HepG2 (cell line): ENCODE data around the gene OFD1. TPM values are rescaled to one million over a fixed set of nuclear protein-coding genes. Genes with fewer than 3 reads are reported as not detected.

Experiments
- ATAC-seq: fragments of 200-7000 bp; cut with Tn5 transposase; 3 replicates; pipeline ENCODE4 v1.9.1; 2020; ENCODE audit warnings: mild to moderate bottlenecking, moderate library complexity
- BruUV-seq: library from RNA; stranded (reverse); fragments of 400-500 nt; replicated peaks from 2 replicates; lab custom pipeline; 2021; lab: Mats Ljungman, UMichigan
- CTCF ChIA-PET: fragments of 300-600 bp; formaldehyde crosslinking; extraction: SDS; loops from one replicate; lab custom pipeline; 2021; ENCODE audit warnings: low total read pairs, inconsistent platforms, low intra/inter-chr PET ratio; lab: Yijun Ruan, JAX
- POLR2A ChIA-PET: fragments of 350-600 bp; sonication (Branson Sonifier 250); formaldehyde crosslinking; loops from one replicate; lab custom pipeline; 2020; ENCODE audit warnings: antibody characterized with exemption, inconsistent platforms; lab: Yijun Ruan, JAX
- DNase-seq: peaks from one replicate; pipeline ENCODE4 v3.0.0-alpha.2; 2015; ENCODE audit warnings: low spot score
- FAIRE-seq: peaks from 3 replicates; lab custom pipeline; 2011; peaks lifted over from hg19 to GRCh38; lab: Jason Lieb, UNC
- H2AFZ ChIP-seq: one replicate; pipeline ENCODE4 v1.6.1; 2011; ENCODE audit warnings: low read length, inconsistent platforms
- H3K27ac ChIP-seq: fragments of 300-600 bp; 3 replicates; pipeline ENCODE4 v1.8.0; 2011; ENCODE audit warnings: mixed run types, mild to moderate bottlenecking, mixed read lengths, low read length, inconsistent platforms; ENCODE audit not compliant: insufficient read depth; ENCODE audit errors: extremely low read length
- H3K27me3 ChIP-seq, 2 experiments: fragments of 200-600 bp in 1 of 2; 2 replicates in 1 of 2; 3 replicates in 1 of 2; pipeline versions ENCODE4 v1.6.0 to v1.8.0; 2011; ENCODE audit warnings: low read length in 2 of 2, mild to moderate bottlenecking in 2 of 2, moderate library complexity in 2 of 2, inconsistent platforms in 1 of 2; ENCODE audit not compliant: insufficient read depth in 2 of 2, control insufficient read depth in 1 of 2
- H3K36me3 ChIP-seq, 2 experiments: fragments of 200-600 bp in 1 of 2; replicated peaks in 1 of 2; 2 replicates in 1 of 2; 3 replicates in 1 of 2; pipeline versions ENCODE4 v1.5.1 to v1.8.0; 2011; ENCODE audit warnings: low read length in 2 of 2, inconsistent platforms in 1 of 2; ENCODE audit not compliant: insufficient read depth in 2 of 2, control insufficient read depth in 1 of 2
- H3K4me1 ChIP-seq: 2 replicates; pipeline ENCODE4 v1.5.1; 2012; ENCODE audit warnings: low read length, inconsistent platforms; ENCODE audit not compliant: insufficient read depth
- H3K4me2 ChIP-seq: 2 replicates; pipeline ENCODE4 v1.6.0; 2011; ENCODE audit warnings: low read depth, low read length, inconsistent platforms
- H3K4me3 ChIP-seq, 3 experiments: fragments of 200-600 bp in 1 of 3; sonication (generic), shearing (Covaris generic) in 1 of 3; replicated peaks in 1 of 3; 2 replicates each; pipeline ENCODE4 v1.5.1; 2011 to 2016; ENCODE audit warnings: low read length in 3 of 3, inconsistent platforms in 2 of 3, low read depth in 2 of 3, mild to moderate bottlenecking in 2 of 3, control low read depth in 1 of 3, mixed read lengths in 1 of 3; ENCODE audit not compliant: insufficient read depth in 1 of 3
- H3K79me2 ChIP-seq: one replicate; pipeline ENCODE4 v1.6.1; 2011; ENCODE audit warnings: low read length, inconsistent platforms; ENCODE audit not compliant: insufficient read depth
- H3K9ac ChIP-seq: 2 replicates; pipeline ENCODE4 v1.6.0; 2011; ENCODE audit warnings: mild to moderate bottlenecking, low read depth, low read length, inconsistent platforms; ENCODE audit not compliant: insufficient read depth
- H3K9me3 ChIP-seq: 2 replicates; pipeline ENCODE4 v1.5.1; 2012; ENCODE audit warnings: mild to moderate bottlenecking, low read length
- H4K20me1 ChIP-seq: 2 replicates; pipeline ENCODE4 v1.6.0; 2011; ENCODE audit warnings: inconsistent platforms, mild to moderate bottlenecking, low read length, moderate library complexity; ENCODE audit not compliant: insufficient read depth
- NKX3-1 ChIP-seq: sonication (generic); formaldehyde crosslinking; IDR thresholded peaks from 2 replicates; pipeline ENCODE4 v1.5.0; 2020; ENCODE audit warnings: missing genetic modification reagents
- SMARCC2 ChIP-seq: fragments of 450-650 bp; IDR thresholded peaks from 2 replicates; pipeline ENCODE4 v1.6.1; 2017; ENCODE audit warnings: antibody characterized with exemption, mild to moderate bottlenecking
- ZNF256 ChIP-seq: sonication (generic); formaldehyde crosslinking; conservative IDR thresholded peaks from 2 replicates; pipeline ENCODE4 v1.4.0; 2020; ENCODE audit warnings: missing genetic modification reagents
- WGBS: methylation state at CpG from one replicate; pipeline ENCODE4 v1.1.6; 2017; ENCODE audit warnings: low lambda C conversion rate; 5-methylcytosine and 5-hydroxymethylcytosine counted together
- in situ Hi-C: cut with HindIII; loops from 2 replicates; pipeline ENCODE4 v1.10.0; 2017; ENCODE audit warnings: low pct_unique_long_range_greater_than_20kb; ENCODE audit not compliant: extremely low pct_ligation_motif_present
- intact Hi-C: fragments of 100-400 bp; cut with micrococcal nuclease; formaldehyde crosslinking; loops from one replicate; pipeline ENCODE4 v1.10.0; 2022; ENCODE audit not compliant: unreplicated experiment
- polyA plus RNA-seq, 8 experiments: library from polyadenylated mRNA; depleted of rRNA in 3 of 8; stranded (reverse) in 7 of 8; unstranded in 1 of 8; fragments of >200 nt; fragmentation: Illumina TruSeq in 4 of 8; extraction: Trizol in 4 of 8; gene quantifications; 2 replicates each; pipeline versions ENCODE4 v1.2.1 to v1.2.3, GENCODE V29; 2011 to 2016; ENCODE audit warnings: low read depth in 4 of 8, missing spikeins in 1 of 8, mixed read lengths in 1 of 8; ENCODE audit not compliant: insufficient read depth in 1 of 8
- total RNA-seq, 5 experiments: library from RNA; depleted of rRNA; stranded (reverse); fragments of >200 nt; fragmentation: Illumina TruSeq; extraction: Trizol; gene quantifications; 2 replicates each; pipeline ENCODE4 v1.2.3, GENCODE V29; 2016; ENCODE audit warnings: low read depth in 1 of 5
- TF ChIP-seq, protein P1 (sequence below): sonication (generic); formaldehyde crosslinking; IDR thresholded peaks from 2 replicates; pipeline ENCODE4 v1.4.0; 2020; ENCODE audit warnings: missing genetic modification reagents

OFD1 gene
- total and polyA plus RNA-seq, 2 of the 13 experiments (the other 11 are each of a cell fraction or from before 2014, with no cell fraction given) = 14.9 to 16.4 TPM

DNA sequence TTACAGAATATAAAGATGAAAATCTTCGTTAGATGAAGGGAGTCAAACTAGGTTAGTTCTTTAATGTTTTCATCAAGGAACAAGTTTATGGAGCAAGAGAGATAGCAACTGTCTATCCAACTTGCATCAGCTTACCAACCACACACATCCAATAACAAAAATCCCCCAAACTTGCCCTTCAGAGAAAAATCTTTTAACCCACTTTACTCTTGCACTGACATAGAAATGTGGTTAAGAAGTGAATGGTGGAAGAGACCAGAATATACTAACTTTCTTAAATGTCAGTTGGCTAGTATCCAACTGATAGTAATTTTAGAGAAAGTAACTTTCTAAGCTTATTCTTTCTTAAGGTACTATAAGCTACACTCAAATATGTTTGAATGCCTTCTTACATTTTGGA is 47.3 kb upstream of the OFD1 start:
- Histone ChIP-seq H4K20me1 (0 out of 2 replicates have a peak, but pooled peaks cover under 1% of the 10 kb centered on the region), H3K4me1 (peaks cover 19% of the 10 kb centered on the region), H3K4me3 (no peak overlapping the region), H3K4me2 (no peak overlapping the region), H3K9me3 (no peaks in the 10 kb centered on the region), H3K27ac (no peak overlapping the region), H3K27me3 (no peaks in the 10 kb centered on the region), H3K9ac (no peak overlapping the region), H2AFZ (no peak overlapping the region), H3K36me3 (no peaks in the 10 kb centered on the region), H3K79me2 (peaks cover 25% of the 10 kb centered on the region)
- no peak for DNase-seq
- BruUV-seq = no TSS peak
- FAIRE-seq = no peak
- 41% methylated on average over 1 of the region's 1 CpG for WGBS
- ChIA-PET CTCF (no interaction called here), POLR2A (no interaction called here)
- no peak for ATAC-seq
- intact Hi-C loops = no loop called here
- in situ Hi-C loops = no loop called here
- TF ChIP-seq SMARCC2 = no peak

- Histone ChIP-seq H3K27me3 (no peaks in the 10 kb centered on the region), H4K20me1 (0 out of 2 replicates have a peak, but pooled peaks cover 3% of the 10 kb centered on the region), H3K9me3 (no peaks in the 10 kb centered on the region), H3K36me3 (no peaks in the 10 kb centered on the region), H2AFZ (peak overlapping the region; percentile 83), H3K4me3 (peak overlapping the region; percentile 68 to 88 (median 80)), H3K4me1 (peaks cover 31% of the 10 kb centered on the region), H3K79me2 (peaks cover 38% of the 10 kb centered on the region), H3K4me2 (peak overlapping the region; percentile 73), H3K9ac (peak overlapping the region; percentile 83), H3K27ac (no peak overlapping the region)
- no peak for FAIRE-seq
- WGBS = 2% methylated on average over 13 of the region's 13 CpGs
- ChIA-PET POLR2A (interaction anchor here (0.6 to 1.1 kb wide), 5 partner anchors 14 to 46 kb away, joined by 3 to 11 read pairs (median 4); partner anchors contain the start of genes OFD1 and TRAPPC2), CTCF (no interaction called here)
- in situ Hi-C loops (no loop called here), intact Hi-C loops (loop anchor here (2.0 kb wide), 2 partner anchors 30 to 46 kb away; partner anchors contain the start of genes OFD1 and TRAPPC2)
- no peak for DNase-seq
- ATAC-seq = peak; percentile 39
- TF ChIP-seq ZNF256 (CRISPR knock-in tag) = no peak
- no peak for TF ChIP-seq NKX3-1 (CRISPR knock-in tag)
- TF ChIP-seq, protein P1, sequence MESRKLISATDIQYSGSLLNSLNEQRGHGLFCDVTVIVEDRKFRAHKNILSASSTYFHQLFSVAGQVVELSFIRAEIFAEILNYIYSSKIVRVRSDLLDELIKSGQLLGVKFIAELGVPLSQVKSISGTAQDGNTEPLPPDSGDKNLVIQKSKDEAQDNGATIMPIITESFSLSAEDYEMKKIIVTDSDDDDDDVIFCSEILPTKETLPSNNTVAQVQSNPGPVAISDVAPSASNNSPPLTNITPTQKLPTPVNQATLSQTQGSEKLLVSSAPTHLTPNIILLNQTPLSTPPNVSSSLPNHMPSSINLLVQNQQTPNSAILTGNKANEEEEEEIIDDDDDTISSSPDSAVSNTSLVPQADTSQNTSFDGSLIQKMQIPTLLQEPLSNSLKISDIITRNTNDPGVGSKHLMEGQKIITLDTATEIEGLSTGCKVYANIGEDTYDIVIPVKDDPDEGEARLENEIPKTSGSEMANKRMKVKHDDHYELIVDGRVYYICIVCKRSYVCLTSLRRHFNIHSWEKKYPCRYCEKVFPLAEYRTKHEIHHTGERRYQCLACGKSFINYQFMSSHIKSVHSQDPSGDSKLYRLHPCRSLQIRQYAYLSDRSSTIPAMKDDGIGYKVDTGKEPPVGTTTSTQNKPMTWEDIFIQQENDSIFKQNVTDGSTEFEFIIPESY (CRISPR knock-in tag) = no peak
- no TSS peak for BruUV-seq
Measured at GRCh38 chrX:13688384-13688957, 46.1 kb upstream of the OFD1 start.
